HFFc6 (cell line): Measurements from ENCODE around the gene MED27. TPM values are rescaled to one million over a fixed set of nuclear protein-coding genes. Genes with fewer than 3 reads are reported as not detected.

ENCODE experiments used
- DNase-seq: peaks from one replicate; pipeline ENCODE4 v3.0.0-alpha.2; 2018
- H3K27ac Mint-ChIP-seq: 2 replicates; pipeline ENCODE4 v1.8.0; 2020; ENCODE audit warnings: mild to moderate bottlenecking, mixed read lengths
- H3K27me3 Mint-ChIP-seq: 2 replicates; pipeline ENCODE4 v1.8.0; 2021; ENCODE audit warnings: mild to moderate bottlenecking, moderate library complexity, mixed read lengths; ENCODE audit not compliant: insufficient read depth
- H3K36me3 Mint-ChIP-seq: 2 replicates; pipeline ENCODE4 v1.8.0; 2021; ENCODE audit warnings: low read depth, mixed read lengths
- H3K4me1 Mint-ChIP-seq: 2 replicates; pipeline ENCODE4 v1.8.0; 2020; ENCODE audit warnings: low read depth, mixed read lengths
- H3K4me3 Mint-ChIP-seq: 2 replicates; pipeline ENCODE4 v1.8.0; 2020; ENCODE audit warnings: mild to moderate bottlenecking, moderate library complexity, mixed read lengths
- H3K9me3 Mint-ChIP-seq: 2 replicates; pipeline ENCODE4 v1.8.0; 2020; ENCODE audit warnings: mild to moderate bottlenecking, mixed read lengths
- total RNA-seq, 6 experiments: library from RNA; stranded (reverse); fragmentation: NEBNext Ultra II Directional; extraction: Animal tissue kit (Norgen Biotek cat#: 25700); gene quantifications; 2 replicates in 1 of 6; 3 replicates in 5 of 6; pipeline ENCODE4 v1.2.3, GENCODE V29; 2021
- TF ChIP-seq, protein P1 (sequence below): fragments of 200-600 bp; sonication (generic); IDR thresholded peaks from 2 replicates; pipeline ENCODE4 v1.5.0; 2021; ENCODE audit warnings: antibody characterized with exemption, mild to moderate bottlenecking

MED27 gene
- total RNA-seq, 6 experiments from 2014 or later = 30.2 to 37.7 (median 32.7) TPM

DNA sequence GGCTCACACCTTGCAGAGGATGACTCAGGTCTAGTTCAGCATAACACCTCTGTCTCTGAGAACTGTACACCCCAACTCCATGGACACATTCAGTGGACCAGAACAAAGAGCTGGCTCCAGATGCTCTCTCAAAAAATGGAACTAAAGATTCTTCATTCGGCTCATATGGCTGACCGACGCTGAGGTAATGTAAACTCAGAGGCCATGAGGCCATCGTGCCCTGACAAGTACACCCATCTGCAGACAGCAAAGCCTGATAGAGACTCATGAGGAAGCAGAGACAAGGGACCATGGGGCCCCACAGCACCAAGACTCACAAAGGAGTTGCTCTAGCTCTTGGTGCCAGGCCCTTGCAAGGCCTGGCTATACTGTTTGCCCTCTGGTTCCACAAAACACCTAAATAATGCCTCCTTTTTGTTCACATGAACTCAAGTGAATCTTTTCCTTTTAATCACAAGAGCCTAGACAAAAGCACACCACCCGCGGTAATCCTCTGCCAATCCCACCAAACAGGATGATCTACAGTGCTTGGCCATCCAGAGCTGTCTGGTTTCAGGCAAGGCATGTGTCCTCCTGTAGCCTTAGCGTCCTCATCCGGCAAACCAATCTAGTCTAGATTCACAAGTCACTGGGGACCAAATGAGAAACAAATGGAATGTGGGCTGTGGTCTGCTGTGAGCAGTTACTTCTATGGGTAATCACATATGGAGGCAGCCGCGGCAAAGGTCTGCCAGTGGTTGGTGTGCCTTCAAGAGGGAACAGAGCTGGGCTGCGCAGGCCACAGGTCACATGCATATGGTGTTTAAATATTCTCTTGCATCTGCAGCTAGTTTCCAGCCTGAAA lies 22.7 kb downstream of the MED27 start:
- Mint-ChIP-seq H3K4me3 (no peak overlapping the region), H3K36me3 (peaks cover 23% of the 10 kb centered on the region), H3K4me1 (peaks cover 12% of the 10 kb centered on the region), H3K27ac (no peak overlapping the region), H3K9me3 (no peaks in the 10 kb centered on the region; the same call in 1 of the 2 replicates), H3K27me3 (no peaks in the 10 kb centered on the region; the same call in 1 of the 2 replicates)
- TF ChIP-seq, protein P1, sequence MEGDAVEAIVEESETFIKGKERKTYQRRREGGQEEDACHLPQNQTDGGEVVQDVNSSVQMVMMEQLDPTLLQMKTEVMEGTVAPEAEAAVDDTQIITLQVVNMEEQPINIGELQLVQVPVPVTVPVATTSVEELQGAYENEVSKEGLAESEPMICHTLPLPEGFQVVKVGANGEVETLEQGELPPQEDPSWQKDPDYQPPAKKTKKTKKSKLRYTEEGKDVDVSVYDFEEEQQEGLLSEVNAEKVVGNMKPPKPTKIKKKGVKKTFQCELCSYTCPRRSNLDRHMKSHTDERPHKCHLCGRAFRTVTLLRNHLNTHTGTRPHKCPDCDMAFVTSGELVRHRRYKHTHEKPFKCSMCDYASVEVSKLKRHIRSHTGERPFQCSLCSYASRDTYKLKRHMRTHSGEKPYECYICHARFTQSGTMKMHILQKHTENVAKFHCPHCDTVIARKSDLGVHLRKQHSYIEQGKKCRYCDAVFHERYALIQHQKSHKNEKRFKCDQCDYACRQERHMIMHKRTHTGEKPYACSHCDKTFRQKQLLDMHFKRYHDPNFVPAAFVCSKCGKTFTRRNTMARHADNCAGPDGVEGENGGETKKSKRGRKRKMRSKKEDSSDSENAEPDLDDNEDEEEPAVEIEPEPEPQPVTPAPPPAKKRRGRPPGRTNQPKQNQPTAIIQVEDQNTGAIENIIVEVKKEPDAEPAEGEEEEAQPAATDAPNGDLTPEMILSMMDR = no peak
- no peak for DNase-seq

GRCh38 chr9:132055756-132056155 lies 23.9 kb downstream of the MED27 start:
- DNase-seq = no peak
- Mint-ChIP-seq H3K27me3 (no peaks in the 10 kb centered on the region; the same call in 1 of the 2 replicates), H3K36me3 (peaks cover 23% of the 10 kb centered on the region), H3K4me1 (peaks cover 12% of the 10 kb centered on the region), H3K4me3 (no peak overlapping the region), H3K27ac (no peak overlapping the region), H3K9me3 (no peaks in the 10 kb centered on the region; the same call in 1 of the 2 replicates)
- TF ChIP-seq, protein P1 = no peak

DNA sequence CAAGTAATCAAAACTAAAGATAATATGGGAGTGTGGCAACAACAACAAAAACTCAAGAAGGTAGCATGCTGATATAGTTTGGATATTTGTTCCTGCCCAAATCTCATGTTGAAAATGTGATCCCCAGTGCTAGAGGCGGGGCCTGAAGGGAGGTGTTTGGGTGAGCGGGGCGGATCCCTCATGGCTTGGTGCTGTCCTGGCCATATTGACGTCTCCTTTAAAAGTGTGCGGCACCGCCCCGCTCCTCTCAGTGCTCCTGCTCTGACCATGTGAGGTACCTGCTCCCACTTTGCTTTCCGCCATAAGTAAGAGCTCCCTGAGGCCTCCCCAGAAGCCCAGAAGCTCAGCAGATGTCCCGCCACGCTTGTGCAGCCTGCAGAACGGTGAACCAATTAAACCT lies 25.6 kb downstream of the MED27 start:
- TF ChIP-seq, protein P1 = no peak
- no peaks in the 10 kb centered on the region; the same call in 1 of the 2 replicates for H3K9me3 Mint-ChIP-seq

GRCh38 chr9:132049900-132050299 lies 29.8 kb downstream of the MED27 start:
- Mint-ChIP-seq H3K36me3 (no peaks in the 10 kb centered on the region), H3K4me1 (peaks cover 37% of the 10 kb centered on the region), H3K27ac (no peak overlapping the region), H3K9me3 (no peaks in the 10 kb centered on the region), H3K27me3 (no peaks in the 10 kb centered on the region; the same call in 1 of the 2 replicates), H3K4me3 (no peak overlapping the region)
- DNase-seq = no peak
- TF ChIP-seq, protein P1 = no peak

More for the DNA sequence above, 25.6 kb downstream of the MED27 start:
- DNase-seq = no peak
- H3K36me3 Mint-ChIP-seq = peaks cover 11% of the 10 kb centered on the region
- no peak overlapping the region for H3K27ac Mint-ChIP-seq
- H3K4me3 Mint-ChIP-seq = no peak overlapping the region
- peaks cover 12% of the 10 kb centered on the region for H3K4me1 Mint-ChIP-seq
- no peaks in the 10 kb centered on the region; the same call in 1 of the 2 replicates for H3K27me3 Mint-ChIP-seq

GRCh38 chr9:132049323-132049882 lies 30.3 kb downstream of the MED27 start:
- H3K27me3 Mint-ChIP-seq = no peaks in the 10 kb centered on the region; the same call in 1 of the 2 replicates
- H3K9me3 Mint-ChIP-seq = no peaks in the 10 kb centered on the region
- no peak overlapping the region for H3K27ac Mint-ChIP-seq
- peaks cover 39% of the 10 kb centered on the region for H3K4me1 Mint-ChIP-seq
- no peak overlapping the region for H3K4me3 Mint-ChIP-seq
- peaks cover 4% of the 10 kb centered on the region; the same call in 1 of the 2 replicates for H3K36me3 Mint-ChIP-seq
- TF ChIP-seq, protein P1 = no peak
- no peak for DNase-seq
